Neuron (in vitro differentiated cells): Measurements from ENCODE around the gene SARDH.

Source experiments
- H2AFZ ChIP-seq: one replicate; pipeline ENCODE4 v1.6.1; 2013; ENCODE audit warnings: low read depth, mild to moderate bottlenecking, inconsistent platforms, low read length, moderate library complexity
- H3K27me3 ChIP-seq: one replicate; pipeline ENCODE4 v1.6.1; 2013; ENCODE audit warnings: low read length; ENCODE audit not compliant: insufficient read depth
- H3K36me3 ChIP-seq: one replicate; pipeline ENCODE4 v1.6.1; 2013; ENCODE audit warnings: low read length; ENCODE audit not compliant: insufficient read depth
- H3K4me1 ChIP-seq: one replicate; pipeline ENCODE4 v1.6.1; 2013; ENCODE audit warnings: low read length; ENCODE audit not compliant: insufficient read depth
- H3K4me3 ChIP-seq: 2 replicates; pipeline ENCODE4 v1.5.1; 2013; ENCODE audit warnings: mild to moderate bottlenecking, low read length, moderate library complexity
- H3K9me3 ChIP-seq: one replicate; pipeline ENCODE4 v1.6.1; 2013; ENCODE audit warnings: low read length

The SARDH gene

GRCh38 chr9:133666387-133666786 is 71.8 kb downstream of the SARDH start:
- H3K27me3 ChIP-seq = no peaks in the 10 kb centered on the region
- H3K9me3 ChIP-seq = no peaks in the 10 kb centered on the region
- no peak overlapping the region for H3K4me3 ChIP-seq
- no peaks in the 10 kb centered on the region for H3K4me1 ChIP-seq
- H2AFZ ChIP-seq = no peak overlapping the region
- no peaks in the 10 kb centered on the region for H3K36me3 ChIP-seq

GRCh38 chr9:133665535-133665934 is 72.6 kb downstream of the SARDH start:
- no peaks in the 10 kb centered on the region for H3K27me3 ChIP-seq
- H3K36me3 ChIP-seq = no peaks in the 10 kb centered on the region
- no peak overlapping the region for H2AFZ ChIP-seq
- H3K9me3 ChIP-seq = no peaks in the 10 kb centered on the region
- H3K4me1 ChIP-seq = no peaks in the 10 kb centered on the region
- no peak overlapping the region for H3K4me3 ChIP-seq

GRCh38 chr9:133665096-133665495 is 73.1 kb downstream of the SARDH start:
- no peaks in the 10 kb centered on the region for H3K36me3 ChIP-seq
- no peak overlapping the region for H2AFZ ChIP-seq
- no peaks in the 10 kb centered on the region for H3K4me1 ChIP-seq
- H3K4me3 ChIP-seq = no peak overlapping the region
- H3K9me3 ChIP-seq = no peaks in the 10 kb centered on the region
- H3K27me3 ChIP-seq = peaks cover under 1% of the 10 kb centered on the region

DNA sequence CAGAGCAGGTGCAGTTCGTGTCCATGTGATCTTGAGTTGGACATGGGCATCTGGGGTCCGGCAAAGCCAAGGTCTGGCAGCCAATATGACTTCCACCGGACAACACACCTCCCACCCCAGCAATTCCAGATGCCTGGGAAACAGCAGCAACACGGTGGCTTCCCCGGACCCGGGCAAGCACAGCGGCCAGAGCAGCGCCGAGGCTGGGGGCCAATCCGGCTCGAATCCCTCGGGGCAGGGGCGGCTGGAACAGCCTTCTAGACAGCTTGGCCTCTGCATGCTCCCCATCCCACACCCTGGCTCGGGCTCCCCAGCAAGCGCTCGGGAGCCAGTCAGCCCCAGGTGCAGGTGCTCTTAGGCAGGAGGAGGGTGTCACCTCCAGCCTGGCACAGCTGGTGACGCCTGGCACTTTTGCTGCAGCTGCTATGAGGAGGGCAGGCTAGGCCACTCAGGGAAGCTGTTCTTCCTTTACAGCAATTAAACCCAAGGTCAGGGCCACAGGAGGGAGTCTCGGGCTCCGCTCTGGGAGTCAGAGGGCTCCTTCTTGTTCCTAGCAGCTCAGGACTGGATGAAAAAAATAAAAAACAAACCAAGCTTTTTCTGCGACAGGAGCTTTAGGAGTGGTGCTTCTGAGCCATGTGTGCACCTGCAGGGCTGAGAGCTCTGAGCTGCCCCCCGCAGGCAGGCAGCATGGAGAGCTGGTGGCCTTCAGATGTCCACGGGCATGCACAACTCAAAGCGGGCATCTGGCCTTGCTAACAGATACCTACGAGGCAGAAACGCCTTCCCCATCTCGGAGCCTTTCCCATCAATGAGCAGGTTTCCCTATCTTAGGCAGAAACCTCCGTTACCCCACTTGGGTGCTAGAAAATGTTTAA is 73.7 kb downstream of the SARDH start:
- H3K4me1 ChIP-seq = no peaks in the 10 kb centered on the region
- peaks cover 7% of the 10 kb centered on the region for H3K27me3 ChIP-seq
- H3K4me3 ChIP-seq = no peak overlapping the region
- H3K36me3 ChIP-seq = no peaks in the 10 kb centered on the region
- H3K9me3 ChIP-seq = no peaks in the 10 kb centered on the region
- no peak overlapping the region for H2AFZ ChIP-seq

DNA sequence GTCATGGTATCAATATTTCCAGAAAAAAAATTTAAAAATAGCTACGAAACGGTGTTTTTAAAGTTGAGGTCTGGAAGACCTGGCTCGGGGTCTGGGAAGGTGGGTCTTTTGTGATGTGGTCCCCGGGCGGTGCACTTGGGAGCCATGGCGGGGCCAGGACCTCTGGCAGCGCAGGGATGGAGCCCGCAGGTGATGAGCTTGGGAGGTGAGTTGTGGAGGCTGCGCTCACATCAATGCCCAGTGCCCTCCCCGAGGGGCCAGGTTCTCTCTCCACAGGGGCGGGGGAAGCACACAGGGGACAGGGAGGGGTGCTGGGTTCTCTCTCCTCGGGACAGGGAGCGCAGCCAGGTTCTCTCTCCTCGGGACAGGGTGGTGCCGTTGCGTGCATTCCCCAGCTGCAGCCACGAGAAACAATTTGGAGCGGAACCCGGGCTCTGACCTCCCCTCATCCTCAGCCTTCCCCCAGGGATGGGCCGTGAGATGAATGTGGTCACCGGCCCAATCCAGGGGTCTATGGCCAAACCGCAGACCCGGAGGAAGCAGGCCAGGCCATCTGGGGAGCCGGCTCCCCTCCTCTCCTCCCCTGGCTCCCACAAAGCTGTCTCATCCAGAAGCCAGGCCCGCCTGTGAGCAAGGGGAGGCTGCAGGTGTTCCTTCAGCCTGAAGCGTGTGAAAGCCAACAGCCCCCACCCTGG is 76.2 kb downstream of the SARDH start:
- Histone ChIP-seq H3K9me3 (no peaks in the 10 kb centered on the region), H3K4me3 (no peak overlapping the region), H3K36me3 (no peaks in the 10 kb centered on the region), H3K27me3 (peaks cover 31% of the 10 kb centered on the region), H3K4me1 (peaks cover 11% of the 10 kb centered on the region), H2AFZ (no peak overlapping the region)

DNA sequence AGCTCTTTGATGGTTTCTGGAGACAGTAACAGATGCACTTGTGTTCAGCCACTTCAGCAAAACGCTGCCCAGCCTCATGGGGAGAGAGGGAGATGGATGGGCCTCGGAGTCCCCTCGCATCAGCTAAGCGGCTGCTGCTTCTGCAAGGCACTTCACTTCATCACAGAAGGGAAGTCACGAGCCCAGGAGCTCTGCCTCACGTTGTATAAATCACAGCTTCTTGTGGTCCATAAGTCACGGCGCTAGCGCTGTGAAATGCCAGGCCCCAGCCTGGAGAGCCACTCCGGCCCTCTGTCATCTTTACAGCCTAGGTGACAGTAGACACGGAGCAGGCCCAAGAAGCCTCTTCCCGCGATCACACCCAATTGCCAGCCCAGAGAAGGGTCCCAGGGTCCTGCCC is 78.6 kb downstream of the SARDH start:
- H3K4me3 ChIP-seq = no peak overlapping the region
- no peaks in the 10 kb centered on the region for H3K36me3 ChIP-seq
- H2AFZ ChIP-seq = no peak overlapping the region
- peaks cover 51% of the 10 kb centered on the region for H3K27me3 ChIP-seq
- peaks cover 11% of the 10 kb centered on the region for H3K4me1 ChIP-seq
- no peaks in the 10 kb centered on the region for H3K9me3 ChIP-seq

DNA sequence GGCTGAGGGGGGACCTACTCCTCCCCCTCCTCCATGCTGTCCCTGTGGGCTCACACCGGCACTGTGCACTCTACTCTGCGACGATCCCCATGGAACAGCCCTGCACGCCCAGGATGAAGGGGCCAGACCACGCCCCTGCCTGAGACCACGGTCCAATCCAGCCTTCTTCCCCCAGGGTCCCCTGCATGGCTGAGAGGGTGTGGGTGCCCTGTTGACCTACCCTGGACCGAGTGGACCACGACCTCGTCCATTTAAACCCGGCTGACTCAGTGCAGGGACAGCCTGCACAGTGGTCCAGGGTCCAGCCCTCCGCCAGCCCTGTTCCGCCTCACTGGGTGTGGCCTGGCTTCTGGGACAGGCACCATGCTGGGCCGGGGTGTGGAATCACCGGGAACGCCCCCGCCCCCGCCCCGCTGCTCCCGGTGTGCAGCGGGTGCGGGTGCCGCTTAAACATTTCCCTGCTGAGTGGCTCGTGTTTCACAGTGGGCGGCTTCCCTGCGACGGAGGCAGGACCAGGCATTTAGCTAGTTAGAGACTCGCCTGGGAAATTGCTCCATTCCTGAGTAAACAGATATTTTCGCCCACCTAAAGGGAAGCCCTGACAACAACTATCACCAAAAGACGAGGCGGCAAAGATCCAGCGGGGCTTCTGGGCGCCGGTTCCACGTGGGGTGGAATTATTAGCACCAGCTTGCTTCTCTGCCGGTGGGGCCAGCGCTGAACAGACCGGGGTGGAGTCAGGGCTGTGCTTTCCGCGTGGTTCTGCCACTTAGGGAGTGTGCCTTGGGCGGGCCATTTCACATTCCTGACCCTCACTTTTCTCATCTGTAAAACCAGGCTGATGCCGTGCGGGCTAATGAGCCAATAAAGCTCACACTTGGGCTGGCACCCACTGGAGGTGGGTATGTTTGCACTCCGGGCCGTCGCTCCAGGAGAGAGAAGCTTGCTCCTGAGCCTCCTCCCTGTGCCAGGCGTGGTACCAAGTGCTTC is 79.4 kb downstream of the SARDH start:
- no peaks in the 10 kb centered on the region for H3K9me3 ChIP-seq
- H3K36me3 ChIP-seq = no peaks in the 10 kb centered on the region
- H3K4me3 ChIP-seq = no peak overlapping the region
- peaks cover 11% of the 10 kb centered on the region for H3K4me1 ChIP-seq
- H3K27me3 ChIP-seq = peaks cover 51% of the 10 kb centered on the region
- no peak overlapping the region for H2AFZ ChIP-seq

GRCh38 chr9:133657120-133657661 is 81.0 kb downstream of the SARDH start:
- Histone ChIP-seq H3K4me3 (no peak overlapping the region), H3K4me1 (peaks cover 11% of the 10 kb centered on the region), H3K9me3 (no peaks in the 10 kb centered on the region), H3K36me3 (no peaks in the 10 kb centered on the region), H2AFZ (no peak overlapping the region), H3K27me3 (peaks cover 51% of the 10 kb centered on the region)

DNA sequence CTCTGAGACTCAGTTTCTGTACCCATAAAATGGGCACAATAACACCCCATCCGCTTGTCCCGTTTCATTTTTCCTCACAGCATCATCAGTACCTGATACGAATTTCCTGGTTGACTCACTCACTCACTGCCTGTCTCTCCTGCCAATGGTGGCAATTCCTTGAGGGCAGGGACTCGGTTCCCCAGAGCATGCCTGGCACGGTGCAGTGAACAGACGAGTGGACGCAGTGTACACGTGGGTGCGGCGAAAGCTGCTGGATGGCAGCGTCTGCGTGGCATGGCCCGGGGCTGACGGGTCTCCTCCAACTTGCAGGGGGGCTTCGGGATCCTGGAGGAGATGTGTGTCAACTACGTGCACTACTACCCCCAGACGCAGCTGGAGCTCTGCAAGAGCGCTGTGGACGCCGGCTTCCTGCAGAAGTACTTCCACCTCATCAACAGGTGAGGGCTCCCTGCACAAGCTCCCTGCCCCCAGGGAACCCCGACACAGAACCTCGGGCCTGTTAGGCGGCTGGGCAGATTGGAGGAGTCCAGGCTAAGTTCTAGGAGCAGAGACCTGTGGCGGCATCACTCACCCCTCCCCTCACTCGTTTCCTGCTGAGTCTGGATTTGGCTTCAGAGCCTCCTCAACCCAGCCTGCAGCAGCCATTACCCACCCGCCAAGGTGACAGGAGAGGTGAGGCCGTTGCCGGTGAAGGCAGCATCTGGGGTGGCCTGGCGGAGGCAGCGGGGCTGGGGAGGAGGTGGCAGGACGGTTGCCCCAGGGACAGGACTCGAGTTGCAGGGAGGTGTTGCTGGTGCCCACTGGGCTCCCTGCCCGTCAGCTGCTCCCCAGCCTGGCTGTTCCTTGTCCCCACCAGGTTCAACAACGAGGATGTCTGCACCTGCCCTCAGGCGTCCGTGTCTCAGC is 81.7 kb downstream of the SARDH start:
- Histone ChIP-seq H3K36me3 (no peaks in the 10 kb centered on the region), H3K9me3 (no peaks in the 10 kb centered on the region), H3K4me3 (no peak overlapping the region), H3K4me1 (peaks cover 11% of the 10 kb centered on the region), H3K27me3 (peaks cover 51% of the 10 kb centered on the region), H2AFZ (no peak overlapping the region)

- Histone ChIP-seq H3K9me3 (no peaks in the 10 kb centered on the region), H3K27me3 (peaks cover 55% of the 10 kb centered on the region), H2AFZ (no peak overlapping the region), H3K4me1 (peaks cover 11% of the 10 kb centered on the region), H3K4me3 (no peak overlapping the region), H3K36me3 (no peaks in the 10 kb centered on the region)
These were observed 82.5 kb downstream of the SARDH start for GRCh38 chr9:133655701-133656100.

DNA sequence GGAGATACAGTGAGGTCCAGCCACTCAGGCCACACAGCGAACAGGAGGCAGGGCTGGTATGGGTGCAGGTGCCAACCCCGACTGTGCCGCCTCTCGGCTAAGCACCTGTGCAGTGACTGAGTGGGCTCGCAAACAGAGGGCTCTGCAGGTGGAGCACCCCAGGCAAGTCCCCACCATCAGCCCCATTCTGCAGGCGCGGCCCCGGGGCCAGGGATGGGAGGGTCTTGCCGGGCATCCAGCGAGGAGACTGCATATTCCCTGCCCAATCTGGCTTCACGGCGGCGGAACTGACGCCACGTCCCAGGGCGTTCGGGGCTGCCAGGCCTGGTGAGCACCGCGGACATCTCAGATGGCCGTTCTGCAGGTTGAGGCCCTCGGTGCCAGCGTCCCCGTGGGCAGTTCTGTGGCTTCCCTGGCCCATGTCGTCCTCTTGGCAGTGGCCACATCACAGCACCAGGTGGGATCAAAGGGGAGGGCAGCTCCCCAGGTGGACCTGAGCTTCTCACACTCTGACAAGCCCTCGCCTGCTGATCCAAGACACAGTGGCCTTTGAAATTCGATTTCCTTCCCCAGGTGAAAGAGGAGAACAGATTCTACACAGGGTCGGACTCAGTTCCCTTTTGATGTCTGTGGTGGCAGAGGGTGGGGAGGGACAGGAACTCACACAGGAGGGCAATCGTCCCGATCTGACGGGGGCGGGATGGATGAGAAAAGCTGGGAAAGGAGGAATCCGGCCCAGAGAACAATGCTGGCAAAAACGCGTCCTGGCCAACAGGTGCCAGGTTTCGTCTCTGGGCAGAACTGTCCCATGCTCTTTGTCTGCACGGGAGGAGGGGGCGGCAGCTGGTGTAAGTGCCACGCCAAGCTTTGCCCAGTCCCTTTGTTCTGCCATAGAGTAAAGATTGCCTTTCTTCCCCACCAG is 83.2 kb downstream of the SARDH start:
- Histone ChIP-seq H3K4me1 (peaks cover 11% of the 10 kb centered on the region), H3K27me3 (peaks cover 55% of the 10 kb centered on the region), H3K4me3 (no peak overlapping the region), H2AFZ (no peak overlapping the region), H3K9me3 (no peaks in the 10 kb centered on the region), H3K36me3 (no peaks in the 10 kb centered on the region)
